Measurements from ENCODE around the gene CREB1. TPM values are rescaled to one million over a fixed set of nuclear protein-coding genes. Genes with fewer than 3 reads are reported as not detected.

The CREB1 gene
- total RNA-seq, 1 donor from 2014 or later = 91.7 TPM

GRCh38 chr2:207516206-207516605, 13.6 kb upstream of the CREB1 start:
- no peak overlapping the region for H3K4me3 Mint-ChIP-seq
- TF ChIP-seq CTCF (conservative IDR thresholded peaks at IDR 0.05) = no peak
- H3K27ac Mint-ChIP-seq (ENCODE audit: unreplicated experiment) = no peak overlapping the region
- no peaks in the 10 kb centered on the region for H3K4me1 Mint-ChIP-seq
- no peaks in the 10 kb centered on the region for H3K9me3 Mint-ChIP-seq
- H3K27me3 Mint-ChIP-seq (ENCODE audit: low read depth) = peaks cover 8% of the 10 kb centered on the region
- no peak for DNase-seq (ENCODE audit: low read depth, low spot score)
- no peaks in the 10 kb centered on the region for H3K36me3 Mint-ChIP-seq (ENCODE audit: low read depth)

GRCh38 chr2:207523005-207523404, 6.8 kb upstream of the CREB1 start:
- no peak overlapping the region for H3K27ac Mint-ChIP-seq (ENCODE audit: unreplicated experiment)
- no peak for TF ChIP-seq CTCF (conservative IDR thresholded peaks at IDR 0.05)
- H3K4me3 Mint-ChIP-seq = no peak overlapping the region
- no peak for DNase-seq (ENCODE audit: low read depth, low spot score)
- peaks cover 10% of the 10 kb centered on the region for H3K27me3 Mint-ChIP-seq (ENCODE audit: low read depth)
- no peaks in the 10 kb centered on the region for H3K36me3 Mint-ChIP-seq (ENCODE audit: low read depth)
- no peaks in the 10 kb centered on the region for H3K9me3 Mint-ChIP-seq
- H3K4me1 Mint-ChIP-seq = peaks cover 4% of the 10 kb centered on the region

GRCh38 chr2:207525296-207525695, 4.5 kb upstream of the CREB1 start:
- no peaks in the 10 kb centered on the region for H3K36me3 Mint-ChIP-seq (ENCODE audit: low read depth)
- H3K4me1 Mint-ChIP-seq = peaks cover 14% of the 10 kb centered on the region
- H3K4me3 Mint-ChIP-seq = no peak overlapping the region
- no peak for TF ChIP-seq CTCF (conservative IDR thresholded peaks at IDR 0.05)
- DNase-seq (ENCODE audit: low read depth, low spot score) = no peak
- no peak overlapping the region for H3K27ac Mint-ChIP-seq (ENCODE audit: unreplicated experiment)
- H3K9me3 Mint-ChIP-seq = no peaks in the 10 kb centered on the region
- peaks cover 19% of the 10 kb centered on the region for H3K27me3 Mint-ChIP-seq (ENCODE audit: low read depth)

- no peaks in the 10 kb centered on the region for H3K36me3 Mint-ChIP-seq (ENCODE audit: low read depth)
- peaks cover 19% of the 10 kb centered on the region for H3K27me3 Mint-ChIP-seq (ENCODE audit: low read depth)
- H3K4me1 Mint-ChIP-seq = peaks cover 38% of the 10 kb centered on the region
- TF ChIP-seq CTCF (conservative IDR thresholded peaks at IDR 0.05) = peak; percentile 16
- peak overlapping the region; percentile 99 for H3K4me3 Mint-ChIP-seq
- no peaks in the 10 kb centered on the region for H3K9me3 Mint-ChIP-seq
- peak; percentile 21 for DNase-seq (ENCODE audit: low read depth, low spot score)
- H3K27ac Mint-ChIP-seq (ENCODE audit: unreplicated experiment) = peak overlapping the region; percentile 96
Observed at GRCh38 chr2:207528980-207529329, 807 bp upstream of the CREB1 start.

DNA sequence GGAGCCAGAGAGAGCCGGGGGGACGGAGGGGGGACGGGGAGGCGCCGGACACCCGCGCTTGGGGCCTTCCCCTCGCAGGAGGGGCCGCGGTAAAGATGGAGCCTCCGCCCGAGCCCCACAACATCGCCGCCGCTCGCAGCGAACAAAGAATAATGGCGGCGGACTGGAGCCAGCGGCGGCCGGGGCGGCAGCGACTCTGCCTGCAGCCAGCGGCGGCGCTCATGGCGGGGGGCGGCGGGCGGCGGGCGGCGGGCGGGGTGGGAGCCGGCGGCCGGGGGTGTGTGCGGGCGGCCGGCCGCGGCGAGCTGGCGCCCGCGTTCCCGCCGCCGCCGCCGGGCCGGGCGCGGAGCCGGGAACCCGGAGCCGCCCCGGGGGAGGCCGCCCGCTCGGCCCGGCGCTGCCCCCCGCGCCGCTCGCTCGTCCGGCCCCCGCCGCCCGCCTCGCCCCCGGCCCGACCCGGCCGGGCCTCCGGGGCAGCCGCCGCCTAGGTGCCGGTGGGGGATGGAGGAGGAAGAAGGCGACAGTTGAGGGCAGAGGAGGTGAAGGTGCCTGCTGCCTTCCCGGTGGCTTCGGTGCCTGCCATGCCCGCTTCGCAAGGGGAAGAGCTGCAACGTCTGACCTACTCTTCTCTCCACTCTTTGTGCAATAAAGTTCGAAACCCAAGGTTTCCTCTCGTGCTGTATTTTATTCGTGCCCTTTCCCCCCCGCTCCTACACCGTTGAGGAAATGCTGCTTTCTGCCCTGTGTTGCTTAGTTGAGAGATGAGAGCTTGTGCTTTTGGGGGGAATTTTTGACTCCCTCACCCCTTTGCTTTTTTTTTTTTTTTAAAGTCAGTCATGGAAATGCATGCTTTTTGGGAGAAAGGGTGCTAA, 634 bp downstream of the CREB1 start:
- peaks cover 19% of the 10 kb centered on the region for H3K27me3 Mint-ChIP-seq (ENCODE audit: low read depth)
- no peaks in the 10 kb centered on the region for H3K9me3 Mint-ChIP-seq
- peaks cover 44% of the 10 kb centered on the region for H3K4me1 Mint-ChIP-seq
- TF ChIP-seq CTCF (conservative IDR thresholded peaks at IDR 0.05) = no peak
- H3K4me3 Mint-ChIP-seq = peak overlapping the region; percentile 99
- peak overlapping the region; percentile 100 for H3K27ac Mint-ChIP-seq (ENCODE audit: unreplicated experiment)
- no peaks in the 10 kb centered on the region for H3K36me3 Mint-ChIP-seq (ENCODE audit: low read depth)
- DNase-seq (ENCODE audit: low read depth, low spot score) = peak; percentile 32
